GM19351 (cell line): ENCODE results near the gene MDM2.

Experiments used
- ATAC-seq: cut with Tn5 transposase; IDR thresholded peaks from one replicate; pipeline ENCODE4 v1.9.1; 2021; ENCODE audit warnings: mild to moderate bottlenecking, moderate library complexity; ENCODE audit not compliant: unreplicated experiment

MDM2 gene

GRCh38 chr12:68844788-68845695, 37.1 kb downstream of the MDM2 start:
- no peak for ATAC-seq

GRCh38 chr12:68846811-68847210, 38.8 kb downstream of the MDM2 start:
- no peak for ATAC-seq

DNA sequence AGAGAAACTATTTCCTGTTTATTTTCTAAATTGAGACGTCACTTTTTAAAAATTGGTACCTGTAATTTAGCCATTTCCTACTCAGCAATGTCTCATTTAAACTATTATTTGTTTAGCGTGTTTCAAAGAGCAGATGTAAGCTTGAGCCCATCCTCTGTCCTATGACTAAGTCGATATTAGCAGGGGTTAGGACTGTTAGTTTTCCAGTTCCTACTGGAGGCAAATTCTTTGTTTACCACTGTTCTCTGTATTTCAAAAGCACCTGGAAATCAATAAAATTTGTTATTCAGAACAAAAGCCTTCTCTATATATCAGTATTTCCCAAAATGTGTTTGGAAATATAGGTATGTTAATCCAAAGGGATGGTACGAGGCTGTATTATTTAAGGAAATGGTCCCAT, 42.4 kb downstream of the MDM2 start:
- no peak for ATAC-seq

DNA sequence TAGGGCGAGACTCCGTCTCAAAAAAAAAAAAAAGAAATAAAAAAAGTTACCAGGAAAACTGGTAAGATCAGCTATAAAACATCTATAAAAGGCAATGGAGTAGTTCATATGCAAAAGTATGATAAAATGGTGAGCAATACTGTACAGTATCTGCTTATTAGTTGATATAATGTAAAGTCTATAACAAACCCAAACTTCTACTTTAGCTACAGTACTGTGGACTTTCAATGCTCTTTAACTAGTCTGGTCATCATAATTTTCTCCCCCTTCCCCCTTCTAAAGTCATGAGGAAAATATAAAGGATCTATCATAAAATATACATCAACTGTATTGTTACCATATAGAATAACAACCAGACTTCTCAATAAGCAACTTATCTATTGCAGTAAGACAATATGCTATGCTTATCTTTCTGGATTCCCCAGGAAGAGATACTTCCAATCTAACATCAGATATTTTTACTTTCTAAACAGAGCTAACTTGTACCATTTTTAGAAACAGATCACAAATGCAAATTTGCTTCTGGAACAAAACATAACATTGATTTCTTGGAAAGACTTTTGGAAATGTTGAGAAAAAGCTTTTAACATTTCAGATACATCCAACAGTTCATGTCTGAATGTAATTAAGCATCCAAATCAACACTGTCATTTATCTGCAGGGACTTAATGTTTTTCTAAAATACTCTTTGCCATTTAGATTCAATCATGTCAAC, 43.8 kb downstream of the MDM2 start:
- ATAC-seq: no peak

DNA sequence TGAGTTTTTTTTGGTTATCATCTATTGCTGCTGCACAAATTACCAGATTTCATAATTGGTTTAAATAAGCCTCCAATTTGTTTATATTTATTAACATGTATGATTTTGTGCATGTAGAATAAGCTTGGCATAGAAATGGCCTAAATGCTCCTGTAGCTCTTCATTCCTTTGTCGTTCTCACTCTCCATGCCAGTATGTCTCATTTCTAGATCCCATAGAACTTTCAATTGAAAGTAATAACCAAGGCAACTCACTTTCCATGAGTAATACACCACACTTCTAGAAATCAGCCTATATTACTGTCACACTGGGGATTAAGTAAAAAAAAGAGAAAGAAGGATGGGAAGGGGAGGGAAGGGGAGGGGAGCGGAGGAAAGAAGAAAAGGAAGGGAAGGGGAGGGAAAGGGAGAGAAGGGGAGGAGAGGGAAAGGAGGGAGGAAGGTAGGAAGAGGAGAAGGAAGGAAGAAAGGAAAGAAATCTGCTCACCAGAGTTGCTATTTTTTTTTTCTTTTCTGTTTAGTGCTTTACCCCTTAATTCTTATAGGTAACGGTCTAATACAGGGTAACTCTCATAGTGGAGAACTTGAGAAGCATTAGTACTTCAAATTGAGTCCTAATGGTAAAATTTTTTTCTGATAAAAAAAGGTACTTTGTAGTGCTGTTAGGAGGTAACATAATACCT, 45.6 kb downstream of the MDM2 start:
- ATAC-seq: no peak

- ATAC-seq: no peak
These were observed 46.1 kb downstream of the MDM2 start for GRCh38 chr12:68854078-68854468.

- no peak for ATAC-seq
These were observed 46.6 kb downstream of the MDM2 start for GRCh38 chr12:68854554-68854953.

GRCh38 chr12:68855111-68855510, 47.1 kb downstream of the MDM2 start:
- ATAC-seq: no peak

- ATAC-seq: no peak
These were observed 47.8 kb downstream of the MDM2 start for GRCh38 chr12:68855771-68856170.

DNA sequence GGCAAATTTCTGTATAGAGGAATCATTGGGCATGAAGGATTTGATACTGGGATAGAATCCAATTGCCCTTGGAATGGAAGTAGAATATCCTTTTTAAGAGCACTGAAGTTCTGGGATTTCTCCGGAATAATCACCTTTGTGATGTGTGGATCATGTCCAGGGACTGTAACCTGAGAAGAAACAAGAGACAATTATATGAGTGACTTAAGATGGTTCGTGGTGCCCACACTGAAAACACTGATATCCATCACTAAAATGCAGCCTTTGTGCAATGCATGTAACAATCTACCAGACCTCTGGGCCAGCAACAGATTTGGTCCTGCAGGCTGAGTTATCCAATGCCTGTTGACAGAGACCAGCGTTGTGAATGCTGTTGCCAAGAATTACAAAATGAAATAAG, 48.5 kb downstream of the MDM2 start:
- no peak for ATAC-seq

DNA sequence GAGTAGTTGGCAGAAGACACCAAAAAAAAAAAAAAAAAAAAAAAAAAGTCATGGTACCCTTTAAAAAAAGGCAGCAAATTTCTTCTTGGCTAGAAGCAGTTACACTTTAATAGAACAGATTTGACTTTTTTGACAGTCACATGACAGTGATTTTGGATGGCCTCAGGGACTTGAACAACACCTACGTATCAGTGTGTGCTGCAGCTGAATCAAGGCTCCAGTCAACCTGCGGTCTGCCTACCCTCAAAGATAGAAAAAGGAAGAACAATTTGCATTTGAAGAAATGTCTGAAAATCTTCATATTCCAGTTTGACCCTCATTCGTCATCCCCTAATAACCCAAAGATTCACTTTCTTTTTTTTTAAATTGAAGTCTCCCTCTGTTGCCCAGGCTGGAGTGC, 53.9 kb downstream of the MDM2 start:
- ATAC-seq: peak; percentile 72

- ATAC-seq: no peak
These were observed 55.3 kb downstream of the MDM2 start for GRCh38 chr12:68863109-68863770.

GRCh38 chr12:68863886-68864454, 56.0 kb downstream of the MDM2 start:
- ATAC-seq: peak; percentile 71

DNA sequence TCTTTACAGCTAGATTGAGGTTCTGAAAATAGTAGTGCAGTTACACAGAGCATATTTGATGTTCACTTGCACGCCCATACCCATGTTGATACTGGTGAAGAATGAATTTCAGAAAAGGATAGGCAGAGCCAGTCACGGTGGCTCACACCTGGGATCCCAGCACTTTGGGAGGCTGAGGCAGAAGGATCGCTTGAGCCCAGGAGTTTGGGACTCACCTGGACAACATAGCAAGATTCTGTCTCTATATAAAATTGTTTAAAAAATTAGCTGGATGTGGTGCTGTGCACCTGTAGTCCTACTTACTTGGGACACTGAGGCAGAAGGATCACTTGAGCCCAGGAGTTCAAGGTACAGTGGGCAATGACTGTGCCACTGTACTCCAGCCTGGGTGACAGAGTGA, 56.6 kb downstream of the MDM2 start:
- no peak for ATAC-seq

- ATAC-seq: no peak
These were observed 57.6 kb downstream of the MDM2 start for GRCh38 chr12:68865399-68866164.

DNA sequence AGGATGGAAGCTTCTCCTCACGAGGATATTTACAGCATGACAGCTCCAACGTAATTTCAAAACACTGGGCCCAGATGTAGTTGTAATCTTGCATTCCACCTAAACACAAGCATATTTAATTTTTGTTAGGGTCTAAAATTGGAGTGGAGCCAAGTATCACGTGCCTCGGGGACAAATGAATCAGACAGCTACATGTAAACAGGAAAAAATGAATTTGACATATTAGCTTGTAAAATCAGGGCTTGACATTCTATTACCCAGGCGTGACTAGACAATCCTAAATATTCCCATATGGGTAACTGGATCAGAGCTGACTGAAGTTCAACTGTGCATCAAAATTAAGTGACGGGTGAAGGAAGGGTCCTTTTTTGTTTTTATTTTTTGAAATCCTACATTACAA, 59.0 kb downstream of the MDM2 start:
- no peak for ATAC-seq

GRCh38 chr12:68867606-68868005, 59.6 kb downstream of the MDM2 start:
- no peak for ATAC-seq

GRCh38 chr12:68868043-68868790, 60.2 kb downstream of the MDM2 start:
- no peak for ATAC-seq

- ATAC-seq: no peak
These were observed 62.0 kb downstream of the MDM2 start for GRCh38 chr12:68870011-68870410.
